Measurements from ENCODE around the gene OLFM1.

GRCh38 chr9:135095470-135096407 is 8.3 kb downstream of the OLFM1 start:
- TF ChIP-seq CTCF (IDR thresholded peaks at IDR 0.05) (no peak), POLR2AphosphoS5 (IDR thresholded peaks at IDR 0.05) (no peak)

Measured in breast epithelium (tissue), 3 donors.